Measurements from ENCODE around the gene SNURF. TPM values are rescaled to one million over a fixed set of nuclear protein-coding genes. Genes with fewer than 3 reads are reported as not detected.
"Not testable (repeated sequence)": the region's sequence is repeated elsewhere in the genome, so short reads cannot be mapped to it uniquely, and the experiment has no call there.

The SNURF gene
- polyA plus RNA-seq, 1 donor: 31.7 TPM

DNA sequence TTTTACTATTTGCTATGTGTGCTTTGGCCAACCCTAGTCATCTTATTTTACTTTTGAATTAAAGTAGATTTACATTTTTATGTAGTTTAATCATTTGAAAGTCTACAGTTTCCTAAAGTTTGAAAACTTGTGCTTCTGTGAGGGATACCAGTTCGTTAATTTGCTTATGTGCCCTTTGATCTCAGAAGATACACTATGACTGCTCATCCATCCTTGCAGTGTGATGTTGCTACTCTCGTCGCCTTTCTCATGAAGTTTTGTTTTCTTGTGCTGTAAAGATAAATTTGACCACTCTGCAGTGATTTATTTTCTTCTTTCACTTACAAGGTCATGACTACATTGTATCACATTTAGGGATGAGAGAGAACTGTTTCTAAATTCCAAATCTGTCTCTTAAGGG is 16.3 kb downstream of the SNURF start:
- no peak for DNase-seq (ENCODE audit: low read depth)

DNA sequence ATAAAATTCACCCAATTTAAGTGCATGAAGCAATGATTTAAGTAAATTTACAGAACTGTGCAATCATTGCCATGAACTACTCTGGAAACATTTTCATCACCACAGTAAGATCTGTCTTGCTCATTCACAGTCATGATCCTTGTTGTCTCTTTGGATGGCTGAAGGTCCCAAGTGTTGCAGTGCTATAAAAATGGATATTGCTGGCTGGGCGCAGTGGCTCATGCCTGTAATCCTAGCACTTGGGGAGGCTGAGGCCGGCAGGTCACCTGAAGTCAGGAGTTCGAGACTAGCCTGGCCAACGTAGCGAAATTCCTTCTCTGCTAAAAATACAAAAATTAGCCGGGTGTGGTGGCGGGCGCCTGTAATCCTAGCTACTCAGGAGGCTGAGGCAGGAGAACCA is 17.0 kb downstream of the SNURF start:
- no peak for DNase-seq (ENCODE audit: low read depth)

DNA sequence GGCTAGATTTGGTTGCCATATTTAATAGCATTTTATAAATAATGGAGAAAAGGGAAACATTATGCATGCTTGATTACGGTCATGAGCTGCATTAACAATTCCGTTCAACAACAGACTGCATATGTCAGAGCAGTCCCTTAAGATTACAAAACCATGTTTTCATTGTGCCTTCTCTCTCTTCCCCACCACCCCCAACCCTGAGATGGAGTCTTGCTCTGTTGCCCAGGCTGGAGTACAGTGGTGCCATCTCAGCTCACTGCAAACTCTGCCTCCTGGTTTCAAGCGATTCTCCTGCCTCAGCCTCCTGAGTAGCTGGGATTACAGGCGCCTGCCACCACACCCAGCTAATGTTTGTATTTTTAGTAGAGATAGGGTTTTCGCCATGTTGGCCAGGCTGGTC is 17.9 kb downstream of the SNURF start:
- DNase-seq (ENCODE audit: low read depth): not testable (repeated sequence)

DNA sequence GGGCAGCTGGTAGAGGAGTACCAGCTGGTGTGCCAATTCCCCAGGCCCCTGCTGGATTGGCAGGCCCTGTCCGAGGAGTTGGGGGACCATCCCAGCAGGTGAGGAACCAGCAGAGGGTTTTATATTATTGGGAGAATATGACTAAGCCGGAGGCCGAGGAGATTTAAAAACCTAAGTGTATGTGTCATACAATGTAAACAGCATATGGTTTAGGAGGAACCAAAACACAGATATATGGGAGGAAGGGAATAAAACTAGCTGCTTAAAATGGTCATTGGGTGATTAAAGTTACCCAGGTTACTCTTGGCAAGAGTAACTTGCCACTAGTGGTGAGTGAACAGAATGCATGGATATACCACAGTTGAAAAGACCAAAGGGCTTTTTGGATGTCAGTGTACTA is 22.1 kb downstream of the SNURF start:
- no peak for DNase-seq (ENCODE audit: low read depth)

DNA sequence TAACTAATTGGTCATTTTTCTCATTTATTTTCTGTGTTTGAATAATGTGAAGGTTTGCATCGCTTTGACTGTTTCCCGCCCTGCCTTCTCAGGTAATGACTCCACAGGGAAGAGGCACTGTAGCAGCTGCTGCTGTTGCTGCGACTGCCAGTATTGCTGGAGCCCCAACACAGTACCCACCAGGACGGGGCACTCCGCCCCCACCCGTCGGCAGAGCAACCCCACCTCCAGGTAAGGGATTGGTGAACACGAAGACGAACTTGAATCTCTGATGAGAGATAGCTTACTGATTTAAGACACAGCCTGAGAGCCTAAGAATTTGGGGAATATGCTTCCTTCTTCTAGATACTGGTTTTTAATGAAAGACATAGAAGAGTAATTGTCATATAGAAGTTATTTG is 22.9 kb downstream of the SNURF start:
- no peak for DNase-seq (ENCODE audit: low read depth)

DNA sequence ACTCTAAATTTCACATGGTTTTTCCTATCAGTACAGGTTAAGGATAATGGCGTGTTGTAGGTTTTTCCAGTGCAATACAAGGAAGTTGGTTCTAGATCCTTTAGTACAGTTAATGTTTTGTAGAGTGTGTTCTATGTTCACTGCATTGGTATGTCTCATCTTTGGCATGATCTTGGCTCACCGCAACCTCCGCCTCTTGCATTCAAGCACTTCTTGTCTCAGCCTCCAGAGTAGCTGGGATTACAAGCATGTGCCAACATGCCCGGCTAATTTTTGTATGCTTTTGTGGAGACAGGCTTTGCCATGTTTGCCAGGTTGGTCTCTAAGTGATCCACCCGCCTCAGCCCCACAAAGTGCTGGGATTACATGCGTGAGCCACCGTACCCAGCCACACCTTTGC is 30.4 kb downstream of the SNURF start:
- no peak for DNase-seq (ENCODE audit: low read depth)

DNA sequence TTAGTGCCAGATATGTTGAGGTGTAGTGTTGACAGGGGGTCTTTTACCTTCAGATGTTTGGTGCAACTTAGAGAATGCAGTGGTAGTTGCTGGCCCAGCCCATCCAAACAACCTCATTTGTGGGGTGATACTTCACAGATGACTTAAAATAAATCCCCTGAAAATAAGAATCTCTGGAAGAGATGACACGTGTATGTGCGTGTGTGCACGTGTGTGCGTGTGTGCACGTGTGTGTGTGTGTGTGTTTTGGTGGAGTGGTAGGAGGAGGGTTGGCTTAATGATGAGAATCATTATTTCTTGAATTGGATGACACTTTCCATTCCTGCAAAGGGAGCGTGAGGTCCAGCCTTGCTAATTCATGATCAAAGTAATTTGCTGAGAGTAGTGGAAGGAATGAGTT is 31.9 kb downstream of the SNURF start:
- DNase-seq (ENCODE audit: low read depth): no peak

Other genes with a start within 250 kb of the SNURF start
- 211 TPM for gene SNRPN, start within 50 bp of the SNURF start, polyA plus RNA-seq (ENCODE audit: insufficient read length)